ENCODE data around the gene NUMB. TPM values are rescaled to one million over a fixed set of nuclear protein-coding genes. Genes with fewer than 3 reads are reported as not detected.
"Not testable (repeated sequence)": the region's sequence is repeated elsewhere in the genome, so short reads cannot be mapped to it uniquely, and the experiment has no call there.

The NUMB gene
- total RNA-seq, 1 experiment from 2014 or later = 25.0 TPM

GRCh38 chr14:73374218-73374617 lies 84.1 kb downstream of the NUMB start:
- no peaks in the 10 kb centered on the region for H3K4me1 ChIP-seq
- no peak overlapping the region for H3K27ac ChIP-seq
- no peak overlapping the region for H3K4me3 ChIP-seq
- no peaks in the 10 kb centered on the region for H3K36me3 ChIP-seq
- no peak for DNase-seq
- no peaks in the 10 kb centered on the region for H3K27me3 ChIP-seq
- H3K9me3 ChIP-seq (replicated peaks) = no peaks in the 10 kb centered on the region

- H3K27me3 ChIP-seq = no peaks in the 10 kb centered on the region
- H3K4me1 ChIP-seq = no peaks in the 10 kb centered on the region
- no peak overlapping the region for H3K27ac ChIP-seq
- no peak overlapping the region for H3K4me3 ChIP-seq
- no peaks in the 10 kb centered on the region for H3K36me3 ChIP-seq
- H3K9me3 ChIP-seq (replicated peaks) = no peaks in the 10 kb centered on the region
- DNase-seq = no peak
Observed at GRCh38 chr14:73372529-73372928, 85.8 kb downstream of the NUMB start.

DNA sequence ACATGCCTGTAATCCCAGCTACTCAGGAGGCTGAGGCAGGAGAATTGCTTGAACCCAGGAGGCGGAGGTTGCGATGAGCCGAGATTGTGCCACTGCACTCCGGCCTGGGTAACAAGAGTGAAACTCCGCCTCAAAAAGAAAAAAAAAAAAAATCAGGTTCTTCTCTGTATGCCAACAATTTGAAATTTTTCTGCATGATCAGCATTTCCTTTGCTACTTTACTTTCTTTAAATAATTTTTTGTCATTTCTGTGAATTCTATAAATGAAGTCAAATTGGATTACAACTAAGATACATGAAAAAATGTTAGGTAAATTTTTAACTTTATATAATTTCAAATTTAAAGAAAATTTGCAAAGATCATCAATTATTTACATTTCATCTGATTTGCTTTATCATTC lies 87.8 kb downstream of the NUMB start:
- Histone ChIP-seq H3K9me3 (replicated peaks) (no peaks in the 10 kb centered on the region), H3K36me3 (no peaks in the 10 kb centered on the region), H3K4me1 (no peaks in the 10 kb centered on the region), H3K27ac (no peak overlapping the region), H3K27me3 (no peaks in the 10 kb centered on the region), H3K4me3 (no peak overlapping the region)
- DNase-seq = no peak

DNA sequence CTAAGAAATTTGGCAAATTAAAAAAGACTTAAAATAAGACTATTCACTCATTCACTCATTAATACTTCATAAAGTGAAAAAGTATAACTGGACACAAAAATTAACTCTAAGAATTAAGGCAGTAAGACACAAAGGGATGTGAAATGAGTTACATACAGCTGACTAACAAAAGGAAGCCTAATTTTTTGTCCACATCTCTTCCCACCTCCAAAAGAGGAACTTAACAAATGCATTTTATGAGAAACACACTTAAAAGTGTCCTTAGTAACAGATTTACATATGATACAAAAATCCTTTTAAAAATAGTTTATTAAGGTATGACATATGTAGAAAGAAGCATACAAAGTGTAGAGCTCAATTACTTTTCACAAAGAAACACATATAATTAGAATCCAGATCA lies 88.9 kb downstream of the NUMB start:
- Histone ChIP-seq H3K4me1 (no peaks in the 10 kb centered on the region), H3K27ac (no peak overlapping the region), H3K4me3 (no peak overlapping the region), H3K9me3 (replicated peaks) (no peaks in the 10 kb centered on the region), H3K36me3 (no peaks in the 10 kb centered on the region), H3K27me3 (no peaks in the 10 kb centered on the region)
- no peak for DNase-seq

- no peak for DNase-seq
- Histone ChIP-seq H3K4me1 (no peaks in the 10 kb centered on the region), H3K9me3 (replicated peaks) (no peaks in the 10 kb centered on the region), H3K36me3 (no peaks in the 10 kb centered on the region), H3K27ac (no peak overlapping the region), H3K4me3 (no peak overlapping the region), H3K27me3 (no peaks in the 10 kb centered on the region)
Observed at GRCh38 chr14:73368616-73369015, 89.7 kb downstream of the NUMB start.

DNA sequence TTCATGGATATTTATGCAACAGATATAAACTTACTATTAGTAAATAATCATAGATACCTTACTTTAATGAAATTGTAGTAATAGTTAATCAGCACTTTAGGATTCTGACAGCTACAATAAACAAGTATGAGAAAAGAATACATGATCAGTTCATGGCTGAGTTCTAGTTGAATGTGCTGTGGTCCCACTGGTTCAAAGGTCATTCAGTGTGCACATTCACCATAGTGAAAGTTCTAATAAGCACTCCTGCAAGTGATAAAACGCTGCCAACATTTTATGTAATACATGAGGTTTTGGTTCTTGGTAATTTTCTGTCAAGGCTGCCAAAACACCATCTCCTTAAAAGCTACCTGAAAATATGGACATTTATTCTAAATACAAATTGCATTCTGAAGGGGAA lies 92.6 kb downstream of the NUMB start:
- Histone ChIP-seq H3K4me1 (no peaks in the 10 kb centered on the region), H3K4me3 (no peak overlapping the region)
- DNase-seq = no peak

GRCh38 chr14:73364559-73364958 lies 93.8 kb downstream of the NUMB start:
- Histone ChIP-seq H3K27me3 (no peaks in the 10 kb centered on the region), H3K4me1 (no peaks in the 10 kb centered on the region), H3K9me3 (replicated peaks) (no peaks in the 10 kb centered on the region), H3K4me3 (no peak overlapping the region), H3K27ac (no peak overlapping the region), H3K36me3 (no peaks in the 10 kb centered on the region)
- DNase-seq = no peak

More for the DNA sequence above, 92.6 kb downstream of the NUMB start:
- Histone ChIP-seq H3K9me3 (replicated peaks) (no peaks in the 10 kb centered on the region), H3K36me3 (no peaks in the 10 kb centered on the region), H3K27me3 (no peaks in the 10 kb centered on the region), H3K27ac (no peak overlapping the region)

DNA sequence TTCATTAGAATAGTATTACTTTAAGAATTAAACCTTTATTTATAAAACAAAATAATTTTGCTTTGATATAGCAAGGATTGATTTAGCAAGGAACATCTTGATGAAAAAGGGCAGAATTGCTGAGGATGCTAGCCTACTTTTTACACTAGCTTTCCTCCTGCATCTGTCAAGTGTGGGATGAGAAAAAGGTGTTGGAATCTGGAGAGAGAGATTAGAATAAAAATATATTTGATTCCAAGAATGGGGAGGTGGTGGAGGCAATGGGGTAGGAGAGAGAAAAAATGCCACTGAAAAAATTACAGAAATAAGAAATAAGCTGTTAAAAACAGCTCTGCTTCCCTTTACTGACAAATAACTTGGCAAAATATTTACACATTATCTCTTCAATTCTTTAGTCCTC lies 98.9 kb downstream of the NUMB start:
- Histone ChIP-seq H3K4me3 (no peak overlapping the region), H3K9me3 (replicated peaks) (no peaks in the 10 kb centered on the region), H3K36me3 (no peaks in the 10 kb centered on the region)

GRCh38 chr14:73358187-73358586 lies 100.2 kb downstream of the NUMB start:
- no peaks in the 10 kb centered on the region for H3K27me3 ChIP-seq
- H3K4me1 ChIP-seq = no peaks in the 10 kb centered on the region
- H3K36me3 ChIP-seq = no peaks in the 10 kb centered on the region
- no peak overlapping the region for H3K27ac ChIP-seq
- H3K4me3 ChIP-seq = no peak overlapping the region
- DNase-seq = no peak
- no peaks in the 10 kb centered on the region for H3K9me3 ChIP-seq (replicated peaks)

More for the DNA sequence above, 98.9 kb downstream of the NUMB start:
- Histone ChIP-seq H3K4me1 (no peaks in the 10 kb centered on the region), H3K27me3 (no peaks in the 10 kb centered on the region), H3K27ac (no peak overlapping the region)
- no peak for DNase-seq

GRCh38 chr14:73349091-73349490 lies 109.3 kb downstream of the NUMB start:
- not testable (repeated sequence) for H3K27ac ChIP-seq; DNase-seq; H3K4me1 ChIP-seq; H3K4me3 ChIP-seq; H3K36me3 ChIP-seq; H3K9me3 ChIP-seq (replicated peaks); H3K27me3 ChIP-seq

- no peaks in the 10 kb centered on the region for H3K9me3 ChIP-seq (replicated peaks)
- H3K27ac ChIP-seq = no peak overlapping the region
- DNase-seq = no peak
- no peaks in the 10 kb centered on the region for H3K27me3 ChIP-seq
- H3K4me3 ChIP-seq = no peak overlapping the region
- H3K36me3 ChIP-seq = no peaks in the 10 kb centered on the region
- no peaks in the 10 kb centered on the region for H3K4me1 ChIP-seq
Observed at GRCh38 chr14:73344319-73344718, 114.0 kb downstream of the NUMB start.

DNA sequence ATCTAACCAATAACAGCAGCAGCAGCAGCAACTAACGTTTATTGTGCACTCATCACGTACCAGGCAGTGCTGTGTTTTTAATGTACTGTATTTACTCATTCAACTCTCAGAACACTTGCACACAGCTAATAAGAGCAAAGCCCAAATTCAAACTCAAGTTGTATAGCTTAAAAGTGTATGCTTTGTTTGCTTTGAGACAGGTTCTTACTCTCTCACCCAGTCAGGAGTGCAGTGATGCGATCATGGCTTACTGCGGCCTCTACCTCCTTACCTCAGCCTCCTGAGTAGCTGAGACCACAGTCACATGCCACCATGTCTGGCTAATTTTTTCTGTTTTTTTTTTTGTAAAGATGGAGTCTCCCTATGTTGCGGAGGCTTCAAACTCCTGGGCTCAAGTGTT lies 115.7 kb downstream of the NUMB start:
- H3K36me3 ChIP-seq = no peaks in the 10 kb centered on the region
- H3K27me3 ChIP-seq = no peaks in the 10 kb centered on the region
- no peak overlapping the region for H3K4me3 ChIP-seq
- DNase-seq = no peak
- H3K27ac ChIP-seq = no peak overlapping the region
- H3K9me3 ChIP-seq (replicated peaks) = no peaks in the 10 kb centered on the region
- H3K4me1 ChIP-seq = no peaks in the 10 kb centered on the region

DNA sequence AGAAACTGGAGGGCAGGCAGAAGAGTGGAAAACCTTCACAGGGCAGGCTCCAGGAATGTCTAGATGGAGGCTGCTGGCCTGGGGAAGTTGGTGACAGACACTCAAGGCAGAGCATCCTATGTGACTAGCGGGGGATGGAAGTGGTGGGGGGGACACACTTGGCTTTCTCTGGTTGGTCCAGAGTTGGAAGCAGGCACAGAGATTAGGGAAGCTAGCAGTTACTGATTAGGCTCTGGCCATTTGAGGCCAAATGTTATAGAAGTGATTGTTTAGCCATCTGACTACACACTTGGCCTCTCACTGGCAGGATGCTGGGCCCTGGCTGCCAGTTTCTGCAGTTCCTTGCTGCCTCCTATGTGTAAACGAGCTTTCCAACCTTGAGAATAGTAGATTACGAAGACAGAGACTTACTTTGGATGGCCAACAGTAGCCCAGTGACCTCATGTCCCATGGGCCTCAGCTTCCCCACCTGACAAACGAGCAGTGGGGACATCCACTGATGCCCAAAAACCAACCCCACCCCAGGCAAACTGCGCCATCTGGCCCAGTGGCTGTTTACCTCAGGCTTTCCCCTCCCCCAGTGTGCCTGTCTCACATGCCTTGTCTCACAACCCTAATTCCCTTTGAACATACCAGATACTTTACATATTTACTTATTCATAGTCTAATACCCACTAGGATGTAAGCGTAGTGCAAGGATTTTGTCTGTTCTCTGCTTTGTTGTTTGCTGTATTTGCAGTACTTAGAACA lies 118.3 kb downstream of the NUMB start:
- H3K9me3 ChIP-seq (replicated peaks) = no peaks in the 10 kb centered on the region
- DNase-seq = no peak
- H3K4me1 ChIP-seq = no peaks in the 10 kb centered on the region
- no peak overlapping the region for H3K4me3 ChIP-seq
- no peaks in the 10 kb centered on the region for H3K36me3 ChIP-seq
- no peaks in the 10 kb centered on the region for H3K27me3 ChIP-seq
- H3K27ac ChIP-seq = no peak overlapping the region

- DNase-seq = no peak
- Histone ChIP-seq H3K36me3 (no peaks in the 10 kb centered on the region), H3K27me3 (no peaks in the 10 kb centered on the region), H3K9me3 (replicated peaks) (no peaks in the 10 kb centered on the region), H3K4me3 (no peak overlapping the region), H3K27ac (no peak overlapping the region), H3K4me1 (no peaks in the 10 kb centered on the region)
Observed at GRCh38 chr14:73339206-73339605, 119.1 kb downstream of the NUMB start.

DNA sequence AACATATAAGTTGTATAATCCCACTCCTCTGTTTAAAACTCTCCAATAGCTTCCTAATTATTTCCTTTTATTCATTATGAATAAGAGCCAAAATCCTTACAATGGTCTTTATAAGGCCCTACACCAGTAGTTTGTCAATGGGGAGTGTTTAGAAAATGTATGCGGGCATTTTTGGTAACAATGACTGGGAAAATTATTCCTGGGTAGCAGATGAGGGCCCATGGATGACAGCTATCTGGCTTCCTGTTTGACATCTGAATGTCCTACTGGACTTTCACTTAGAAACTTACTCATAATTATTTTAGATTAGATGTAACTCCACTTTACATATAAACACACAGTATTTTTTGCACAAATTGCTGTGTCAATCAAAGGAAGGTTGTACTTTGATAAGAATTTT lies 119.8 kb downstream of the NUMB start:
- no peak for DNase-seq
- Histone ChIP-seq H3K27me3 (no peaks in the 10 kb centered on the region), H3K27ac (no peak overlapping the region), H3K9me3 (replicated peaks) (no peaks in the 10 kb centered on the region), H3K4me1 (no peaks in the 10 kb centered on the region), H3K4me3 (no peak overlapping the region), H3K36me3 (no peaks in the 10 kb centered on the region)

DNA sequence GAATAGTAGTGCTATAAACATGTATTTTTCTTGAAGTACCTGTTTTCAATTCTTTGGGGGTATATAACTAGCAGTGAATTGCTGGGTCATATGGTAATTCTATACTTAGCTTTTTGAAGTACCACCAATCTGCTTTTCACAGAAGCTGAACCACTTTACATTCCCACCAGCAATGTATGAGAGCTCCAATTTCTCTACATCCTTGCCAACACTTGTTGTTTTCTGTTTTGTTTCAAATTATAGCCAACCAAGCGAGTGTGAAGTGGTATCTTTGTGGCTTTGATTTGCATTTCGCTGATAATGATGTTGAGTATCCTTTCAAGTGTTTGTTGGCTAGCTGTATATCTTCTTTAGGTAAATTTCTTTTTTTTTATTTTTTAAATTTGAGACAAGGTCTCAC lies 125.3 kb downstream of the NUMB start:
- no peaks in the 10 kb centered on the region for H3K9me3 ChIP-seq (replicated peaks)
- no peaks in the 10 kb centered on the region for H3K27me3 ChIP-seq
- DNase-seq = no peak
- H3K27ac ChIP-seq = no peak overlapping the region
- 0 out of 2 replicates have a peak, but pooled peaks cover 3% of the 10 kb centered on the region for H3K36me3 ChIP-seq
- H3K4me3 ChIP-seq = no peak overlapping the region
- no peaks in the 10 kb centered on the region for H3K4me1 ChIP-seq

Data from SJCRH30 (cell line).